K562 (cell line): ENCODE results near the gene HOXA5. TPM values are rescaled to one million over a fixed set of nuclear protein-coding genes. Genes with fewer than 3 reads are reported as not detected.

Source experiments
- ATAC-seq: fragments of 200-7000 bp; cut with Tn5 transposase; 3 replicates; pipeline ENCODE4 v1.9.1; 2020; ENCODE audit warnings: moderate library complexity
- BruUV-seq: library from RNA; stranded (reverse); fragments of 400-500 nt; replicated peaks from 2 replicates; lab custom pipeline; 2021; lab: Mats Ljungman, UMichigan
- CTCF ChIA-PET: fragments of 300-600 bp; formaldehyde crosslinking; extraction: SDS; loops from one replicate; lab custom pipeline; 2021; ENCODE audit warnings: low intra/inter-chr PET ratio; lab: Yijun Ruan, JAX
- POLR2A ChIA-PET: fragments of 300-600, 350-650 bp; sonication (Branson Sonifier 250); formaldehyde crosslinking; extraction: SDS; loops from one replicate; lab custom pipeline; 2021; ENCODE audit warnings: antibody characterized with exemption, inconsistent platforms; lab: Yijun Ruan, JAX
- DNase-seq, 4 experiments: peaks; one replicate each; pipeline versions ENCODE4 v3.0.0 to v3.0.0-alpha.2; 2011 to 2018; ENCODE audit warnings: low spot score in 3 of 4, mixed read lengths in 3 of 4; ENCODE audit errors: extremely low read depth in 1 of 4
- FAIRE-seq: peaks from 2 replicates; lab custom pipeline; 2011; peaks lifted over from hg19 to GRCh38; lab: Jason Lieb, UNC
- H2AFZ ChIP-seq: 2 replicates; pipeline ENCODE4 v1.6.0; 2011; ENCODE audit warnings: low read depth, low read length, control low read depth, inconsistent platforms
- H3K27ac ChIP-seq: fragments of 200-600 bp; 3 replicates; pipeline ENCODE4 v1.8.0; 2011; ENCODE audit warnings: low read depth, mild to moderate bottlenecking, control low read depth, inconsistent platforms, low read length, moderate library complexity, mixed read lengths; ENCODE audit errors: extremely low read depth
- H3K27me3 ChIP-seq, 2 experiments: fragments of 300-600 bp in 1 of 2; 2 replicates in 1 of 2; 3 replicates in 1 of 2; pipeline versions ENCODE4 v1.6.0 to v1.8.0; 2011; ENCODE audit warnings: inconsistent platforms in 2 of 2, low read length in 2 of 2, mild to moderate bottlenecking in 1 of 2, mixed read lengths in 1 of 2, moderate library complexity in 1 of 2; ENCODE audit not compliant: control insufficient read depth in 2 of 2, insufficient read depth in 2 of 2
- H3K36me3 ChIP-seq: fragments of 300-600 bp; 3 replicates; pipeline ENCODE4 v1.8.0; 2011; ENCODE audit warnings: mild to moderate bottlenecking, low read length, inconsistent platforms; ENCODE audit not compliant: control insufficient read depth, insufficient read depth
- H3K4me1 ChIP-seq, 2 experiments: fragments of 200-600 bp in 1 of 2; replicated peaks in 1 of 2; 2 replicates in 1 of 2; 3 replicates in 1 of 2; pipeline versions ENCODE4 v1.5.1 to v1.8.0; 2011; ENCODE audit warnings: inconsistent platforms in 2 of 2, low read length in 2 of 2, mild to moderate bottlenecking in 1 of 2, mixed read lengths in 1 of 2, moderate library complexity in 1 of 2; ENCODE audit not compliant: control insufficient read depth in 2 of 2, insufficient read depth in 2 of 2
- H3K4me2 ChIP-seq: 2 replicates; pipeline ENCODE4 v1.6.1; 2011; ENCODE audit warnings: low read length, control low read depth, inconsistent platforms, mixed read lengths; ENCODE audit not compliant: insufficient read depth
- H3K4me3 ChIP-seq: fragments of 200-600 bp; sonication (generic), shearing (Covaris generic); 2 replicates; pipeline ENCODE4 v1.5.1; 2016; ENCODE audit warnings: control low read depth, inconsistent platforms
- H3K79me2 ChIP-seq: fragments of 200-600 bp; 3 replicates; pipeline ENCODE4 v1.8.0; 2011; ENCODE audit warnings: low read length, inconsistent platforms; ENCODE audit not compliant: control insufficient read depth, insufficient read depth
- H3K9ac ChIP-seq, 2 experiments: 2 replicates each; pipeline versions ENCODE4 v1.6.0 to v1.6.1; 2011; ENCODE audit warnings: low read depth in 2 of 2, low read length in 2 of 2, control low read depth in 1 of 2, inconsistent platforms in 1 of 2, mild to moderate bottlenecking in 1 of 2, mixed read lengths in 1 of 2; ENCODE audit not compliant: insufficient read depth in 1 of 2
- H3K9me1 ChIP-seq: one replicate; pipeline ENCODE4 v1.6.0; 2011; ENCODE audit warnings: inconsistent platforms, mild to moderate bottlenecking, low read length, moderate library complexity; ENCODE audit not compliant: control insufficient read depth, insufficient read depth
- H3K9me3 ChIP-seq: replicated peaks from 2 replicates; pipeline ENCODE4 v1.5.1; 2011; ENCODE audit warnings: low read depth, low read length, inconsistent platforms; ENCODE audit not compliant: control insufficient read depth, insufficient read depth
- H4K20me1 ChIP-seq: replicated peaks from 2 replicates; pipeline ENCODE4 v1.6.1; 2011; ENCODE audit warnings: low read length, inconsistent platforms, mixed read lengths; ENCODE audit not compliant: control insufficient read depth, insufficient read depth
- BMI1 ChIP-seq: fragments of 150-350 bp; IDR thresholded peaks from 2 replicates; pipeline ENCODE4 v1.6.1; 2014; ENCODE audit warnings: low read length
- COPS2 ChIP-seq: fragments of 450-650 bp; conservative IDR thresholded peaks from 2 replicates; pipeline ENCODE4 v1.6.1; 2016; ENCODE audit warnings: mild to moderate bottlenecking, moderate library complexity
- HDAC1 ChIP-seq, 2 experiments: fragments of 450-650 bp; IDR thresholded peaks; 2 replicates each; pipeline ENCODE4 v1.6.1; 2016 to 2017; ENCODE audit warnings: inconsistent platforms in 1 of 2, mild to moderate bottlenecking in 1 of 2, moderate library complexity in 1 of 2
- KAT2B ChIP-seq: IDR thresholded peaks from one replicate; pipeline ENCODE4 v1.6.1; 2012; ENCODE audit warnings: low read depth, mild to moderate bottlenecking, control low read depth, inconsistent platforms, low read length, moderate library complexity
- NFXL1 ChIP-seq: fragments of 450-650 bp; formaldehyde crosslinking; IDR thresholded peaks from 2 replicates; pipeline ENCODE4 v1.4.0; 2021; ENCODE audit warnings: mild to moderate bottlenecking
- NR3C1 ChIP-seq: sonication (generic); formaldehyde crosslinking; IDR thresholded peaks from 2 replicates; pipeline ENCODE4 v1.8.1; 2022; ENCODE audit warnings: missing genetic modification reagents
- PRMT5 ChIP-seq: sonication (generic); formaldehyde crosslinking; IDR thresholded peaks from 2 replicates; pipeline ENCODE4 v1.5.0; 2020; ENCODE audit warnings: missing genetic modification reagents
- SIRT6 ChIP-seq: IDR thresholded peaks from one replicate; pipeline ENCODE4 v1.6.1; 2012; ENCODE audit warnings: low read depth, mild to moderate bottlenecking, control low read depth, inconsistent platforms, low read length, moderate library complexity
- ZNF699 ChIP-seq: fragments of 250-450 bp; sonication (Bioruptor Pico); IDR thresholded peaks from 2 replicates; pipeline ENCODE4 v1.8.0; 2021; ENCODE audit warnings: mild to moderate bottlenecking, moderate library complexity; ENCODE audit not compliant: insufficient replicate concordance
- ZNF75A ChIP-seq: fragments of 450-650 bp; formaldehyde crosslinking; IDR thresholded peaks from 2 replicates; pipeline ENCODE4 v1.4.0; 2020; ENCODE audit warnings: mild to moderate bottlenecking
- WGBS: fragments of 100-300 bp; shearing (Covaris generic); methylation state at CpG from one replicate; pipeline ENCODE4 v1.1.6; 2016; ENCODE audit warnings: low coverage, mixed read lengths; ENCODE audit not compliant: insufficient coverage; ENCODE audit errors: missing lambda C conversion rate; 5-methylcytosine and 5-hydroxymethylcytosine counted together
- in situ Hi-C: fragments of 300-500 bp; cut with MboI; formaldehyde crosslinking; loops from 4 replicates; pipeline ENCODE4 v1.15.0; 2018; ENCODE audit warnings: inconsistent platforms, mixed read lengths
- intact Hi-C: fragments of 100-400 bp; cut with micrococcal nuclease; formaldehyde crosslinking; loops from 2 replicates; pipeline ENCODE4 v1.14.2; 2022
- polyA plus RNA-seq, 8 experiments: library from polyadenylated mRNA; depleted of rRNA in 4 of 8; stranded (reverse) in 5 of 8; unstranded in 3 of 8; fragments of >200 nt; fragmentation: Nextera tagmentation in 2 of 8; fragmentation: Illumina TruSeq in 1 of 8; extraction: Ambion mirVana in 2 of 8; extraction: Trizol in 1 of 8; gene quantifications; 2 replicates each; pipeline versions ENCODE4 v1.2.1 to v1.2.3, GENCODE V29; 2011 to 2014; ENCODE audit warnings: inconsistent platforms in 1 of 8, missing spikeins in 1 of 8
- total RNA-seq, 7 experiments: library from RNA; depleted of rRNA in 6 of 7; stranded (reverse); fragments of >200 nt in 6 of 7; fragmentation: Illumina TruSeq in 2 of 7; extraction: Trizol in 2 of 7; gene quantifications; 2 replicates each; pipeline versions ENCODE4 v1.2.1 to v1.2.3, GENCODE V29; 2011 to 2021; ENCODE audit warnings: low replicate concordance in 1 of 7
- TF ChIP-seq, protein P1 (sequence below): fragments of 450-650 bp; IDR thresholded peaks from one replicate; pipeline ENCODE4 v1.6.1; 2018; ENCODE audit warnings: mild to moderate bottlenecking, moderate library complexity; ENCODE audit not compliant: partially characterized antibody
- TF ChIP-seq, protein P2 (sequence below): fragments of 450-650 bp; IDR thresholded peaks from 2 replicates; pipeline ENCODE4 v1.6.1; 2017; ENCODE audit warnings: antibody characterized with exemption

The HOXA5 gene
- total and polyA plus RNA-seq, 9 of the 15 experiments (the other 6 are each of a cell fraction or from before 2014, with no cell fraction given), result 0.13 TPM; not detected in 8

GRCh38 chr7:27189997-27190748 lies 46.7 kb upstream of the HOXA5 start:
- TF ChIP-seq HDAC1 (IDR thresholded peaks at IDR 0.05), result no peak
- no peak for TF ChIP-seq NFXL1 (CRISPR knock-in tag)
- TF ChIP-seq, all 486 proteins: peak for 0
- no peak overlapping the region for H2AFZ ChIP-seq
- DNase-seq (no peak), ATAC-seq (no peak), FAIRE-seq (no peak)
- H3K9ac ChIP-seq, result no peak overlapping the region
- POLR2A ChIA-PET, result no interaction called here
- in situ Hi-C loops, result no loop called here
- no peaks in the 10 kb centered on the region for H3K9me3 ChIP-seq
- no peak overlapping the region for H3K4me2 ChIP-seq
- H4K20me1 ChIP-seq, result no peaks in the 10 kb centered on the region
- H3K4me3 ChIP-seq, result no peak overlapping the region
- no peak overlapping the region for H3K27ac ChIP-seq
- no peaks in the 10 kb centered on the region for H3K9me1 ChIP-seq
- BruUV-seq, result no TSS peak
- peaks cover 0 to 21% of the 10 kb centered on the region in 2 experiments; a peak in 2 of 5 replicates for H3K4me1 ChIP-seq
- H3K36me3 ChIP-seq, result no peaks in the 10 kb centered on the region
- no peaks in the 10 kb centered on the region for H3K79me2 ChIP-seq
- WGBS, result 0% methylated on average over 7 of the region's 7 CpGs
- CTCF ChIA-PET, result no interaction called here
- intact Hi-C loops, result no loop called here
- peaks cover 40 to 72% of the 10 kb centered on the region in 2 experiments for H3K27me3 ChIP-seq

GRCh38 chr7:27189295-27189996 lies 46.0 kb upstream of the HOXA5 start:
- Histone ChIP-seq H3K9ac (no peak overlapping the region), H3K27me3 (peaks cover 45 to 79% of the 10 kb centered on the region in 2 experiments), H3K9me1 (no peaks in the 10 kb centered on the region), H3K79me2 (no peaks in the 10 kb centered on the region), H2AFZ (no peak overlapping the region), H3K4me3 (no peak overlapping the region), H3K4me1 (peaks cover 0 to 26% of the 10 kb centered on the region in 2 experiments; a peak in 2 of 5 replicates), H3K9me3 (no peaks in the 10 kb centered on the region), H3K36me3 (no peaks in the 10 kb centered on the region), H3K4me2 (no peak overlapping the region), H4K20me1 (no peaks in the 10 kb centered on the region), H3K27ac (no peak overlapping the region)
- DNase-seq (no peak), ATAC-seq (no peak), FAIRE-seq (no peak)
- ChIA-PET CTCF (no interaction called here), POLR2A (no interaction called here)
- in situ Hi-C loops (no loop called here), intact Hi-C loops (no loop called here)
- WGBS, result 1% methylated on average over 22 of the region's 22 CpGs
- BruUV-seq, result no TSS peak
- TF ChIP-seq BMI1 (no peak), KAT2B (no peak), ZNF699 (no peak), COPS2 (no peak), SIRT6 (no peak), PRMT5 (no peak), NR3C1 (CRISPR knock-in tag) (no peak), ZNF75A (CRISPR knock-in tag) (no peak)
- TF ChIP-seq, protein P1, sequence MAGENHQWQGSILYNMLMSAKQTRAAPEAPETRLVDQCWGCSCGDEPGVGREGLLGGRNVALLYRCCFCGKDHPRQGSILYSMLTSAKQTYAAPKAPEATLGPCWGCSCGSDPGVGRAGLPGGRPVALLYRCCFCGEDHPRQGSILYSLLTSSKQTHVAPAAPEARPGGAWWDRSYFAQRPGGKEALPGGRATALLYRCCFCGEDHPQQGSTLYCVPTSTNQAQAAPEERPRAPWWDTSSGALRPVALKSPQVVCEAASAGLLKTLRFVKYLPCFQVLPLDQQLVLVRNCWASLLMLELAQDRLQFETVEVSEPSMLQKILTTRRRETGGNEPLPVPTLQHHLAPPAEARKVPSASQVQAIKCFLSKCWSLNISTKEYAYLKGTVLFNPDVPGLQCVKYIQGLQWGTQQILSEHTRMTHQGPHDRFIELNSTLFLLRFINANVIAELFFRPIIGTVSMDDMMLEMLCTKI, result no peak
- TF ChIP-seq, protein P2, sequence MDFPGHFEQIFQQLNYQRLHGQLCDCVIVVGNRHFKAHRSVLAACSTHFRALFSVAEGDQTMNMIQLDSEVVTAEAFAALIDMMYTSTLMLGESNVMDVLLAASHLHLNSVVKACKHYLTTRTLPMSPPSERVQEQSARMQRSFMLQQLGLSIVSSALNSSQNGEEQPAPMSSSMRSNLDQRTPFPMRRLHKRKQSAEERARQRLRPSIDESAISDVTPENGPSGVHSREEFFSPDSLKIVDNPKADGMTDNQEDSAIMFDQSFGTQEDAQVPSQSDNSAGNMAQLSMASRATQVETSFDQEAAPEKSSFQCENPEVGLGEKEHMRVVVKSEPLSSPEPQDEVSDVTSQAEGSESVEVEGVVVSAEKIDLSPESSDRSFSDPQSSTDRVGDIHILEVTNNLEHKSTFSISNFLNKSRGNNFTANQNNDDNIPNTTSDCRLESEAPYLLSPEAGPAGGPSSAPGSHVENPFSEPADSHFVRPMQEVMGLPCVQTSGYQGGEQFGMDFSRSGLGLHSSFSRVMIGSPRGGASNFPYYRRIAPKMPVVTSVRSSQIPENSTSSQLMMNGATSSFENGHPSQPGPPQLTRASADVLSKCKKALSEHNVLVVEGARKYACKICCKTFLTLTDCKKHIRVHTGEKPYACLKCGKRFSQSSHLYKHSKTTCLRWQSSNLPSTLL, result no peak
